ENCODE measurements around the gene DPYD.

DPYD gene

GRCh38 chr1:97202481-97203380, 718.1 kb downstream of the DPYD start:
- DNase-seq (ENCODE audit: low read depth in 2 of 2) = no peak

- no peak for DNase-seq (ENCODE audit: low read depth in 2 of 2)
These were observed 719.2 kb downstream of the DPYD start for GRCh38 chr1:97201641-97202040.

GRCh38 chr1:97200595-97200994, 720.2 kb downstream of the DPYD start:
- DNase-seq (ENCODE audit: low read depth in 2 of 2) = no peak

DNA sequence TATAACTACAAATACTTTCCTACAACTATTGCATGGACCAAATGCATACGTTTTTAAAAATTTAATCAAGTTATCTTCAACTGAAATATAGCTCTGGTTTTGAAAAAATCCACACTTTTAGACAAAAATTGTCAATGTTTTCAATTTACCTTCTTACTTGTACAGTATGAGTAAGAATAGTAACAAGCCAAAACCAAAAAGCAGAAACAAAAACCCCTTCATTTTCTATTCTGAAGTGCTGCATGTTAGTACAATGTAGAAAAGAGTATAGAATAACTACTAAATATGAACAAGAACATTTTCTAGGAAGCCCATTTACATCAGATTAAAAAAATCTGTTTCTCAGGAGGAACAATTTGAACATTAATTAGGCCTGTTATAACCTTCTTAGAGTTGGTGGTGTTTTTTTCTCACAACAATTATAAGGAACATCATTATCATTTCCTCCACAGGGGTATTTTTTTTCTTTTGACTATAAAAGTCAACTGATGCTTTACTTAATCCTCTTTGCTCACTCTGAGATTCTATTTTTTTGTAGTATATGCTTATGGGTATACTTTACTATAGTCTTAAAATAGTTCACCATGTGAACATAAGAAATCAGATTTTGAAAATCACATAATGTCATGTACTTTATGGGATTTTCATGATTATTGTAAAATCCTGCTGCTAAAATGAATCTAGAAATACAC, 723.9 kb downstream of the DPYD start:
- DNase-seq (ENCODE audit: low read depth in 2 of 2) = no peak

- DNase-seq (ENCODE audit: low read depth in 2 of 2) = no peak
These were observed 727.8 kb downstream of the DPYD start for GRCh38 chr1:97192872-97193572.

DNA sequence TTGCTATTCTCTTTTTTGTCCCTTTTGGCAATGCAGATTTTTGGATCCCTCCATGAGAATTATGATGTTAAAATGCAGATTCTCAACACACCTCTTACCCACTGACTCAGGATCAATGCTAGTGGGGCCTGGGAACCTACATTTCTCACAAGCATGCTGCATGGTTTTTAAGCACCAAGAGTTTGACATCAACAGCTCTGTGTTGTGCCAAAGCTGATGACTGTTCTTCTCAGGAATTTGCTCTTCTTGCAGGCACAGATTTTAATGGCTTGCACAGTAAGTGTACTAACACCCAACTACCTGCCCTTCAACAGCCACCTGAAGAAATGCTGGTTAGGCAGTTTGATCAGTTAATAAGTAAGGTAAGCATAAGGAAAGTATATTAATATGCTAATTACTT, 730.5 kb downstream of the DPYD start:
- DNase-seq (ENCODE audit: low read depth in 2 of 2) = no peak

DNA sequence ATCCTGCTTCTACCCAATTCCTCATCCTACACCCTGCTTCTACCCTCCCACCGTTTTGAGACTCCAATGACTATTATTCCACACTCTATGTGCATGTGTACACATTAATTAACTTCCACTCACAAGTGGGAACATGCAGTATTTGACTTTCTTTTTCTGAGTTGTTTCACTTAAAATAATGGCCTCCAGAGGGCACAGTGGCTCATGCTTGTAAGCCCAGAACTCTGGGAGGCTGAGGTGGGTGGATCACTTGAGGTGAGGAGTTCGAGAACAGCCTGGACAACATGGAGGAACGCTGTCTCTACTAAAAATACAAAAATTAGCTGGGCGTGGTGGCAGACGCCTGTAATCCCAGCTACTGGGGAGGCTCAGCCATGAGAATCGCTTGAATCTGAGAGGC, 734.5 kb downstream of the DPYD start:
- DNase-seq (ENCODE audit: low read depth in 2 of 2) = no peak

- no peak for DNase-seq (ENCODE audit: low read depth in 2 of 2)
These were observed 746.7 kb downstream of the DPYD start for GRCh38 chr1:97174039-97174704.

DNA sequence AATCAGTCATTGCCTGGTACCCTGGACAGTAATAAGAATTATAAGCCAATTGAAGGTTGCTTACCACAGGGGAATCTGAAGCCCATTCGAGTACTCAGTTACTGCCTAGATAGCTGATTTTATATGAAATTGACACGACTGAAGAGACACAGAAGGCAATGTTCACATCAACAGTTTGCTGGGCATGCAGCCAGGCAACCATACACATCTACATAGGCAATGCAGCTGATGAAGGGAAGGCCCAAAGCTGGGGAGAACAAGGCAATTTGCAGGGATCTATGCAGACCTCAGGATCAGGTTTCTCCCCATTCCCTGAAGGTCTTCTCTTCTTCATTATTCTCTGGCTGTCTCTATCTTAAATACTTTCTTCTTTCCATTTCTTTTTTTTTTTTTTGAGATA, 750.5 kb downstream of the DPYD start:
- DNase-seq (ENCODE audit: low read depth in 2 of 2) = no peak

DNA sequence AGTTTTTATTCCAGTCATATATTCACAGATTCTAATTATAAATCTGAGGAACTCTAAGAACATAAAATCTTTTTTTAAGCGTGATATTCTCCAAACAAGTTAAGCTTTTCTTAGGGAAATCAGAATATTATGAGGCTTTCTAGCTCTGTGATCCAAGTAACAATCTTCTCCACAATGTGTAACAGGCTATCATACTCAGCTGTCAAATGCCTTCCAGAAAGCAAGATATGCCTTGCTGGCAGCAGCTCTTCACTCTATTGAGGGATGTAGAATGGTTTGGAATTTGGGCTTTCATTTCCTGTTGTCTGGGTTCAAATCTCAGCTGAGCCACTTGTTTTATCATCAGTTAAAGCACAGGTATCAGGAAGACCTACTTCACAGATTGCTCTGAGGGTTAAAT, 752.8 kb downstream of the DPYD start:
- no peak for DNase-seq (ENCODE audit: low read depth in 2 of 2)

- no peak for DNase-seq (ENCODE audit: low read depth in 2 of 2)
These were observed 753.6 kb downstream of the DPYD start for GRCh38 chr1:97167246-97167645.

- no peak for DNase-seq (ENCODE audit: low read depth in 2 of 2)
These were observed 754.2 kb downstream of the DPYD start for GRCh38 chr1:97166626-97167025.

DNA sequence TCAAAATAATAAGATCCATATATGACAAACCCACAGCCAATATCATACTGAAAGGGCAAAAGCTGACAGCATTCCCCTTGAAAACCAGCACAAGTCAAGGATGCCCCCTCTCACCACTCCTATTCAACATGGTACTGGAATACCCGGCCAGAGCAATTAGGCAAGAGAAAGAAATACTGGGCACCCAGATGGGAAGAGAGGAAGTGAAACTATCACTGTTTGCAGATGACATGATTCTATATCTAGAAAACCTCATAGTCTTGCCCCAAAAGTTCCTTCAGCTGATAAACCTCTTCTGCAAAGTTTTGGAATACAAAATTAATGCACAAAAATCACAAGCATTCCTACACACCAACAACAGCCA, 756.6 kb downstream of the DPYD start:
- no peak for DNase-seq (ENCODE audit: low read depth in 2 of 2)

DNA sequence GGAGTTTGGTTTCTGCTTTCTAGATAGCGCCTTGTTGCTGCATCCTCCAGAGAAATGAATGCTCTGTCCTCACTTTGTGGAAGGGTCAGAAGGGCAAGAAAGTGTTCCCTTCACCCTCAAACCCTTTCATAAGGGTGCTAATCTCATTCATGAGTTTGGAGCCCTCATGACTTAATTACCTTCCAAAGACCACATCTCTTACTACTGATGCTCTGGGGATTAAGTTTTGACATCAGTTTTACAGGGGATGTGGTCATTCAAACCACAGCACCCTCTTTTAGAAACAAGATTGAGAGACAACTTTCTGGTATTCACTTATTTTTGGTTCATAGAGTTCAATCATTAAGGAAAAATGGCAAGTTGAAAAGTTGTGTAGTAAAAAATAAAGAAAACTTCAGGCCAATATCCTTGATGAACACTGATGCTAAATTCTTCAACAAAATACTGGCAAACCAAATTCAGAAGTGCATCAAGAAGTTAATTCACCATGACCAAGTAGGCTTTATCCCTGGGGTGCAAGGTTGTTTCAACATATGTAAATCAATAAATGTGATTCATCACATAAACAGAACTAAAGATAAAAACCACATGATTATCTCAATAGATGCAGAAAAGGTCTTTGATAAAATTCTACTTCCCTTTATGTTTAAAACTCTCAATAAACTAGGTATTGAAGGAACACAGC, 757.1 kb downstream of the DPYD start:
- DNase-seq (ENCODE audit: low read depth in 2 of 2) = no peak

- no peak for DNase-seq (ENCODE audit: low read depth in 2 of 2)
These were observed 760.0 kb downstream of the DPYD start for GRCh38 chr1:97160818-97161217.

DNA sequence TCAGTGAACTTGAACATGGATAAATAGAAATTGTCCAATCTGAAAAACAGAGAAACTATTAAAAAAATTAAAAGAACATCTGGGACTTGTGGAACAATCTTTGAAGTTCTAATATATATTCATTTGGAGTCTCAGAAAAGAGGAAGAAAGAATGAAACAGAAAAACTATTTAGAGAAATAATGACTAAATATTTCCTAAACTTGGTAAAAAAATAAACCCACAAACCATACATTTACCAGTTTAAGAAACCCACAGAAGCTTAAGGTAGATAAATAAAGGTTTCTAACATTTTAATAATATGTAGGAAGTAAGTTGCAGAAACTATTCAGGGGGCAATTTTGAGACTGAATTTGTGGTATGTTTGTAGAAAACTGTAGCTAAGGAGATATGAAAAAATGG, 761.5 kb downstream of the DPYD start:
- DNase-seq (ENCODE audit: low read depth in 2 of 2) = no peak

- DNase-seq (ENCODE audit: low read depth in 2 of 2) = no peak
These were observed 762.1 kb downstream of the DPYD start for GRCh38 chr1:97158691-97159096.

- DNase-seq (ENCODE audit: low read depth in 2 of 2) = no peak
These were observed 762.8 kb downstream of the DPYD start for GRCh38 chr1:97157991-97158390.

- DNase-seq (ENCODE audit: low read depth in 2 of 2) = no peak
These were observed 769.2 kb downstream of the DPYD start for GRCh38 chr1:97151651-97152050.

DNA sequence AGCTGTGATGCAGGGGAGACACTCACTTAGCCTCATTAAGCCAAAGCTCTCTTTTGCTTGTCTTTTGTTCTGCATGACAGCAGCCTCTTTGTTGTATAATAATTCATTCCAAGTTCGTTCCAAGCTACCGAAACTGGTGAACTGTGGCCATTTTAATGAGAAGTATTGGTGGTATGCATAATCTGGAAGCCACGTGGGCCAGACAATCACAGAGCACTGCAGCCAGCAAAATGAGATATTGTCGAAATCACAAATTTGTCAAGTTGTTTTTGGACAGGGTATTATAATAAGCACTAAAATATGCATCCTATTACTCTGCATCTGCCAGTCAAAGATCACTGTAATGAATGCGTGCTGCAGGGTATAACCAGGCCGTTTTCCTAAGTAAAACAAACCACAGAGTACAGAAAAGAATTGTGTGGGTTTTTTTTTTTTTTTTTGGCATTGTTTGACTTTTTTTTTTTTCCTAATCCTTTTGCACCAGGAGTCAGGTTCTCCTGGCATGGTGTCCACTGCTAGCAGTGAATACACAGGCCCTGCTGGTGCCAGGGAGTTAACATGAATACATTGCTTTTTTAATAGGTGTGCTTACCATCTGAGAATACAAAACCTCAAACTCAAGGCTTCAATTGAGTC, 775.4 kb downstream of the DPYD start:
- DNase-seq (ENCODE audit: low read depth in 2 of 2) = no peak

- DNase-seq (ENCODE audit: low read depth in 2 of 2) = no peak
These were observed 776.3 kb downstream of the DPYD start for GRCh38 chr1:97144527-97144926.
